ENCODE data around the gene RPL35A.

GRCh38 chr3:197997936-197998335 lies 47.9 kb downstream of the RPL35A start:
- TF ChIP-seq YY1 (IDR thresholded peaks at IDR 0.05; ENCODE audit: insufficient read depth, insufficient read length) (no peak), SUZ12 (IDR thresholded peaks at IDR 0.05; ENCODE audit: extremely low read depth, insufficient read depth, insufficient read length) (no peak), ZNF274 (IDR thresholded peaks at IDR 0.05; ENCODE audit: low read depth, low read length) (no peak)
